PC-9 (cell line): ENCODE data around the gene HPS1. TPM values are rescaled to one million over a fixed set of nuclear protein-coding genes. Genes with fewer than 3 reads are reported as not detected.

Source experiments
- BruUV-seq: library from RNA; stranded (reverse); fragments of 400-500 nt; replicated peaks from 2 replicates; lab custom pipeline; 2021; lab: Mats Ljungman, UMichigan
- CTCF ChIA-PET: fragments of 300-600 bp; sonication (Branson Sonifier 250); formaldehyde crosslinking; loops from one replicate; lab custom pipeline; 2022; ENCODE audit warnings: antibody characterized with exemption; lab: Charles Lee
- POLR2A ChIA-PET: fragments of 300-600 bp; sonication (Branson Sonifier 250); formaldehyde crosslinking; loops from one replicate; lab custom pipeline; 2022; ENCODE audit warnings: antibody characterized with exemption; ENCODE audit not compliant: unreplicated experiment; lab: Charles Lee
- DNase-seq, 2 experiments: peaks; one replicate each; pipeline versions ENCODE4 v3.0.0 to v3.0.0-alpha.2; 2015 to 2022; ENCODE audit warnings: mixed read lengths in 1 of 2
- H2AFZ ChIP-seq: fragments of 200-600 bp; sonication (generic); 2 replicates; pipeline ENCODE4 v1.8.1; 2017; ENCODE audit warnings: antibody characterized with exemption
- H3F3A ChIP-seq: fragments of 200-600 bp; sonication (generic); 2 replicates; pipeline ENCODE4 v1.8.1; 2017; ENCODE audit warnings: antibody characterized with exemption, mild to moderate bottlenecking, low read depth; ENCODE audit not compliant: insufficient read depth
- H3K27ac ChIP-seq: fragments of 200-600 bp; sonication (generic); 2 replicates; pipeline ENCODE4 v1.6.1; 2016; ENCODE audit warnings: mixed run types
- H3K27me3 ChIP-seq: fragments of 200-600 bp; sonication (generic); 2 replicates; pipeline ENCODE4 v1.6.1; 2016; ENCODE audit warnings: low read depth, mixed run types; ENCODE audit not compliant: insufficient read depth
- H3K36me3 ChIP-seq: fragments of 200-600 bp; sonication (generic); 2 replicates; pipeline ENCODE4 v1.6.1; 2016; ENCODE audit warnings: low read depth, mixed run types
- H3K4me1 ChIP-seq: fragments of 200-600 bp; sonication (generic); replicated peaks from 2 replicates; pipeline ENCODE4 v1.6.1; 2016; ENCODE audit warnings: mixed run types; ENCODE audit not compliant: insufficient read depth
- H3K4me2 ChIP-seq: fragments of 200-600 bp; sonication (generic); 2 replicates; pipeline ENCODE4 v1.6.1; 2017; ENCODE audit warnings: mixed run types
- H3K4me3 ChIP-seq: fragments of 200-600 bp; sonication (generic); 2 replicates; pipeline ENCODE4 v1.6.1; 2016; ENCODE audit warnings: mixed run types
- H3K79me2 ChIP-seq: fragments of 200-600 bp; sonication (generic); 2 replicates; pipeline ENCODE4 v1.6.1; 2017; ENCODE audit warnings: low read depth, mixed run types
- H3K9me2 ChIP-seq: fragments of 200-600 bp; sonication (generic); 2 replicates; pipeline ENCODE4 v1.8.1; 2017; ENCODE audit warnings: mild to moderate bottlenecking; ENCODE audit not compliant: insufficient read depth
- H3K9me3 ChIP-seq: fragments of 200-600 bp; sonication (generic); 2 replicates; pipeline ENCODE4 v1.8.1; 2016; ENCODE audit warnings: low read depth; ENCODE audit not compliant: insufficient read depth
- H4K20me1 ChIP-seq: fragments of 200-600 bp; sonication (generic); 2 replicates; pipeline ENCODE4 v1.8.1; 2017; ENCODE audit not compliant: insufficient read depth
- CTCF ChIP-seq: fragments of 200-600 bp; sonication (generic); conservative IDR thresholded peaks from 2 replicates; pipeline ENCODE4 v1.6.1; 2017; ENCODE audit warnings: mixed run types, antibody characterized with exemption, mild to moderate bottlenecking, moderate library complexity
- EZH2 ChIP-seq: fragments of 200-600 bp; sonication (generic); IDR thresholded peaks from 2 replicates; pipeline ENCODE4 v1.8.0; 2017; ENCODE audit warnings: antibody characterized with exemption, low read depth
- intact Hi-C: fragments of 100-400 bp; cut with micrococcal nuclease; formaldehyde crosslinking; loops from one replicate; pipeline ENCODE4 v1.10.0; 2022; ENCODE audit not compliant: unreplicated experiment
- total RNA-seq: library from RNA; stranded (reverse); gene quantifications from 2 replicates; pipeline ENCODE4 v1.2.3, GENCODE V29; 2021

Gene HPS1
- total RNA-seq, 1 experiment from 2014 or later: 43.2 TPM

- Histone ChIP-seq H3K9me2 (no peaks in the 10 kb centered on the region), H3K36me3 (no peaks in the 10 kb centered on the region), H3K27me3 (no peaks in the 10 kb centered on the region), H3K79me2 (no peaks in the 10 kb centered on the region), H3F3A (no peaks in the 10 kb centered on the region), H3K9me3 (no peaks in the 10 kb centered on the region), H3K4me3 (no peak overlapping the region), H3K27ac (no peak overlapping the region), H2AFZ (no peak overlapping the region), H3K4me2 (no peak overlapping the region), H3K4me1 (no peaks in the 10 kb centered on the region), H4K20me1 (no peaks in the 10 kb centered on the region)
- ChIA-PET POLR2A (no interaction called here), CTCF (interaction anchor here (0.7 kb wide), 1 partner anchor 99 kb away, joined by 5 read pairs; no protein-coding TSS in a partner anchor)
- intact Hi-C loops: no loop called here
- no peak for DNase-seq
- no TSS peak for BruUV-seq
- no peak for TF ChIP-seq EZH2
These were observed 19.7 kb downstream of the HPS1 start for GRCh38 chr10:98427011-98427515.

- peak; percentile 25 to 35 for DNase-seq
- no peaks in the 10 kb centered on the region for H4K20me1 ChIP-seq
- H3K27ac ChIP-seq: no peak overlapping the region
- H3K9me2 ChIP-seq: no peaks in the 10 kb centered on the region
- H3K9me3 ChIP-seq: no peaks in the 10 kb centered on the region
- intact Hi-C loops: no loop called here
- TF ChIP-seq CTCF (peak; percentile 73), EZH2 (no peak)
- no peaks in the 10 kb centered on the region for H3K4me1 ChIP-seq
- ChIA-PET CTCF (interaction anchor here (0.6 to 0.7 kb wide), 3 partner anchors 20 to 850 kb away, joined by 3 read pairs; no protein-coding TSS in a partner anchor), POLR2A (no interaction called here)
- H3K36me3 ChIP-seq: no peaks in the 10 kb centered on the region
- H3K27me3 ChIP-seq: no peaks in the 10 kb centered on the region
- no peak overlapping the region for H3K4me2 ChIP-seq
- BruUV-seq: no TSS peak
- H3K4me3 ChIP-seq: no peak overlapping the region
- H2AFZ ChIP-seq: no peak overlapping the region
- H3F3A ChIP-seq: no peaks in the 10 kb centered on the region
- no peaks in the 10 kb centered on the region for H3K79me2 ChIP-seq
These were observed 21.0 kb downstream of the HPS1 start for GRCh38 chr10:98425511-98426352.

- no peak overlapping the region for H3K4me2 ChIP-seq
- BruUV-seq: no TSS peak
These were observed 22.2 kb downstream of the HPS1 start for GRCh38 chr10:98424295-98425254.

More at GRCh38 chr10:98424295-98425254, 22.2 kb downstream of the HPS1 start:
- H2AFZ ChIP-seq: no peak overlapping the region
- no peaks in the 10 kb centered on the region for H3K27me3 ChIP-seq
- TF ChIP-seq CTCF (no peak), EZH2 (no peak)
- no peak for DNase-seq
- no peak overlapping the region for H3K4me3 ChIP-seq
- no peaks in the 10 kb centered on the region for H3K9me2 ChIP-seq
- H3K4me1 ChIP-seq: no peaks in the 10 kb centered on the region
- no peaks in the 10 kb centered on the region for H3K36me3 ChIP-seq
- ChIA-PET POLR2A (no interaction called here), CTCF (interaction anchor here (0.6 to 0.7 kb wide), 3 partner anchors 19 to 1962 kb away, joined by 3 to 10 read pairs (median 3); no protein-coding TSS in a partner anchor)
- H3K79me2 ChIP-seq: no peaks in the 10 kb centered on the region
- H4K20me1 ChIP-seq: no peaks in the 10 kb centered on the region
- no peaks in the 10 kb centered on the region for H3F3A ChIP-seq
- intact Hi-C loops: no loop called here
- no peak overlapping the region for H3K27ac ChIP-seq
- no peaks in the 10 kb centered on the region for H3K9me3 ChIP-seq
